ENCODE results near the gene ATP23.

The ATP23 gene

DNA sequence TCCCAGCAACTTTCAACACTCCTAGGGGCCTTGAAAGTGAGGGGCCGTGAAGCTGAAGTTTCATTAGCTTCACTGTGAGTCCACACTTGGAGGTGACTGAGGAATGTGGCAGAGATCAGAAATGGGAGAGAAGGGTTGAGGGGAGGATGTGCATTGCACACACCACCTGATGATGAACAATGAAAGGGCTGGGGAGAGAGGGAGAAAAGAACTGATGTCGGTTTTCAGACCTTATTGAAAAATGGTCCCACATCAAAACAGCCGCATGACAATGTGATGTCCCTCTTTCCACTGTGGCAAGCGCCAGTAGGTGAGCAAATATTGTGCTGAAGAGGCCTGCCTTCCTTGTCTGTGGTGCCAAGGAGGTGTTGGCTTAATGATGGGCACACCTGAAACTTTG is 32.3 kb upstream of the ATP23 start:
- DNase-seq (ENCODE audit: low spot score) = no peak

GRCh38 chr12:57909611-57910010 is 31.8 kb upstream of the ATP23 start:
- DNase-seq (ENCODE audit: low spot score) = no peak

DNA sequence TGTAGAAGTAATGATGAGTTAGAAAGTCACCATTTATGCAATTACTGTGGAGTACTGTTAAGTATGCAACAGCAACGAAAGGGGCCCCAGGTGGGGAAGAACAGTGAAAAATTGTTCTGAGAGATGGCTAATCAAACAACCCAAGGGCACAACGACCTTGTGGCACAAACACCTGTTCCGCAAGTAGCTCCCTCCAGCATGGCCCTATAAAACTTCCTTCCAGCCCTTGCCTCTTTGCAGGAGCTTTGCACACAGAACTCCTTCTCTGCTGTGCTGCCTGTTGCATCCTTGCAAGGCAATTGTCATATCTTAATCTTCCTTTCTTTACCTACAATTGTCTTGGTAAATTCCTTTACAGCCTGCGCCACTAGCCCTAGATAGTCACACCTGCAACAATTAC is 23.2 kb upstream of the ATP23 start:
- no peak for DNase-seq (ENCODE audit: low spot score)

GRCh38 chr12:57927086-57927485 is 14.3 kb upstream of the ATP23 start:
- no peak for DNase-seq (ENCODE audit: low spot score)

DNA sequence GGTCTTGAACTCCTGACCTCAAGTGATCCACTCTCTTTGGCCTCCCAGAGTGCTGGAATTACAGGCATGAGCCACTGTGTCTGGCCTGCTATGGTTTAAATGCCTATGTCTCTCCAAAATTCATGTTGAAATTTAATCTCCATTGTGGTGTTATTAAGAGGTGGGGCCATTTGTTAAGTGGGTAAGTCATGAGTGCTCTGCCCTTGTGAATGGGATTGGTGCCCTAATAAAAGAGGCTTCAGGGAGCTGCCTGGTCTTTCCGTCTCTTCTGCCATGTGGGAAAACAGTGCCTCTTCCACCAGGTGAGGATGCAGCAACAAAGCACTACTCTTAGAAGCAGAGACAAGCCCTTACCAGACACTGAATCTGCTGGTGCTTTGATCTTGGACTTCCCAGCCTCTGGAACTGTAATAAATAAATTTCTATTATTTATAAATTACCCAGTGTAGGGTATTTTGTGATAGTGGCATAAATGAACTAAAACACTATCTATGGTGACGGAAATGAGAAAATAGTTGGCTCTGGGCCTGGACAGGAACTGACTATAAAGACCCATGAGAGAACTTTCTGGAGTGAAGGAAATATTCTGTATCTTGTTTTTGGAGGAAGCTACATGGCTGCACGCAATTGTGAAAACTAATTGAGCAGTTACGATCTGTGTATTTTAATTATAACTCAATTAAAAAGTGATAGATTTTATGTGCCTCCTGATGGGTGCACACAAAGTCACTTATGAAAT is 12.1 kb upstream of the ATP23 start:
- DNase-seq (ENCODE audit: low spot score) = peak; percentile 21

GRCh38 chr12:57934819-57935218 is 6.5 kb upstream of the ATP23 start:
- no peak for DNase-seq (ENCODE audit: low spot score)

DNA sequence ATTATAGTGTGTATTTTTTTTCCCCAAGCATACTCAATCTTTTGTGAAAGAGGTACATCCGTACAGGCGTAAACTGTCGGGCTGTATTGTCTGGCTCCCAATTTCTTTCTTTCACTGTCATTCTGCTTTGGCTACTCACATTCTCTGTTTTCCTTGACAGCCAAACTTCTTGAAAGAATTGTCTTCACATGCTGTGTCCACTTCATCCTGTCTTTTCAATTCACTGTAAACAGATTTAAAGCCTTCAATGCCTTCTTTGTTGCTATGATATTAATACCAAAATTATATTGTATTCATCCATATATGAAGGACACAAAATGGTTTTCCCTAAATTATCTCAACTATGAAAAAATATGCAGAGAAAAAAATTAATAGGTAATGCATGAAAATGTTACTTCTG is 6.0 kb upstream of the ATP23 start:
- no peak for DNase-seq (ENCODE audit: low spot score)

DNA sequence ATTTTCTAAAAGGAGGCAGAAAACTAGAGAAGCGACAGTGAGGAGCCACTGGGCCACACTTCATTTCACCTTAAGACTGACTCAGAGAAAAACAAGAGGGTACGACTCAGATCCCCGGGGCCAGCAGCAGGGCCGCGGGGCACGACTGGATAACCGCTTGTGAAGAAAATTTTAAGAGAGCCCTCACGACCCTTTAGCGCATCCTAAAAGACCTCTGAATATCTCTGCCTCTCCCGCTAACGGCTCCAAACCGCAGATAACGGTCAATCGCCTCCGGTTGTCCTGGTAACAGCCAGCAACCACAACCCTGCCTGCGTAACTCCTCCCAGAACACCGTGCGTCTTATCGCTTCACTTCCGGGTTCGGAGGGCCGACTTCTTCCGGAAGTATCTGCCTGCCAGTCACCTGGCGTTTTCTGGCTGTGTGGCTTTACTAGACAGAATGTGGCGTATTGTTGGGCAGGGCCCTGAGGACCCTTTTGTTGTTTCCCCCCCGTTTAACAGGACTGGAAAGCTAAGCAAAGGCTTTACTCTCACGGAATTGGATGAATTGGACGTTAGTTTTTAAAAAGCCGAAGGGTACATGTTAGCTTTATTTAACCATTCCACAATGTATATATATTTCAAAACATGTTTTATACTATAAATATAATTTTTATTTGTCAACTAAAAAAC is 5.4 kb upstream of the ATP23 start:
- peak; percentile 76 for DNase-seq (ENCODE audit: low spot score)

GRCh38 chr12:57936513-57936883 is 4.9 kb upstream of the ATP23 start:
- no peak for DNase-seq (ENCODE audit: low spot score)

- no peak for DNase-seq (ENCODE audit: low spot score)
These were observed 2.1 kb upstream of the ATP23 start for GRCh38 chr12:57939291-57939690.

- no peak for DNase-seq (ENCODE audit: low spot score)
These were observed 1.1 kb upstream of the ATP23 start for GRCh38 chr12:57940052-57940914.

GRCh38 chr12:57940915-57941164 is 527 bp upstream of the ATP23 start:
- no peak for DNase-seq (ENCODE audit: low spot score)

DNA sequence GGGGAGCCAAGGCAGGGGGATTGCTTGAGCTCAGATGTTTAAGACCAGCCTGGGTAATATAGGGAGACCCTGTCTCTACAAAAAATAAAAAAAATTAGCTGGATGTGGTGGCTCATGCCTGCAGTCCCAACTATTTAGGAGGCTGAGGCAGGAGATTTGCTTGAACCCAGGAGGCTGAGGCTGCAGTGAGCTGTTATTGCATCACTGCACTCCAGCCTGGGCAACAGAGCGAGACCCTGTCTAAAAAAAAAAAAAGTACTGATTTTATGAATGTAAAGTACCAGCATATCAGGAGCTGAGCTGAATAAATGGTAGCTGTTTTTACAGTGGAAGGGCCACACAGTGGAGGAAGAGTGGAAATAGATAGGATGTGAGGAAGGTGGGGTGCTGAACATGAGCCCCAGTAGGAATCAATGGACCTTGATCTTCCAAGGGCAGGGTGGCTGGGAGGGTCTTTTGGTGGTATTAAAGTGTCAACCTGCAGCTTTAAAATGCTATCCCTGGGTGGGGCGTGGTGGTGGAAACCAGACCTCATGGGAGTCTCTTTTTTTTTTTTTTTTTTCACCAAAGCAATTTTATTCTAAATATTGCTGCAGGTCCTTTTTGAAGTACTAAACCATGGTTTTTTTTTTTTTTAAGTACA is 2.2 kb downstream of the ATP23 start:
- DNase-seq (ENCODE audit: low spot score) = no peak

GRCh38 chr12:57944313-57945023 is 3.1 kb downstream of the ATP23 start:
- DNase-seq (ENCODE audit: low spot score) = no peak

DNA sequence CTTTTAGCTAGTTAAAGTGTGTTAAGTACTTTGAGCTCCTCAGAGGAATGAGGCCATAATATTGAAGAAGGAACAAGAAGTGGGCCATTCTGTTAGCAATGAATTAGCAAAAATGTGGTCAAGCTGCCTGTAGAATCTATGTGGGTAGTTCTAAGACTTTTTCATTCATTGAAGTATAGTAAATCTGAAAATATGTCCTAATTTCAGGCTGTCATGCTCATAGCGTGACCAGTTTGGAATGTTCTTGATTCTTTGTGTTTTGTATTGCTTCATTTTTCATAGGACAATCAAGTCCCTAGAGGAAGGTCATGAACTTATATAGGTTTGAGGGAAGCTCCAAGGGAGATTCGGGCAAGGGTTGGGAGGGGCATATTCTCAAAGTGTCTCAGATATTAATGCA is 11.4 kb downstream of the ATP23 start:
- DNase-seq (ENCODE audit: low spot score) = no peak

DNA sequence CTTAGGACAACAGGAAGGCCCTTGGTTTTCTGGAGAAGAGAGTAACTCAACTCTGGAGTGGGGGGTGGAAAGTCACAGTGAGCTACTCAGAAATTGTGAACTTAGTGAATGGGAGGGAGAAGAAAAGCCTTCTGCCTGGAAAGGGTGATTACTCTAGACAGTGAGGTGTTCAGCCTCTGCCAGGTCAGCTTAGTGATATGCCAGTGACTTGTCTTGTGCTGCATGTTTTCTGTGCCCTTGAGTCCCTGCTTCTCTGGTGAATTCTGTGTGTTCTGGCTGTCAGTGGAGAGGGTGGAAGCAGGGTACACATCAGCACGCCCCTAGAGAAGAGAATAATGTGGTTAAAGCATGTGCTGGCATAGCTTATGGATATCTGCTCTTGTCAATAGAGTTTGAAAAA is 13.4 kb downstream of the ATP23 start:
- DNase-seq (ENCODE audit: low spot score) = no peak

DNA sequence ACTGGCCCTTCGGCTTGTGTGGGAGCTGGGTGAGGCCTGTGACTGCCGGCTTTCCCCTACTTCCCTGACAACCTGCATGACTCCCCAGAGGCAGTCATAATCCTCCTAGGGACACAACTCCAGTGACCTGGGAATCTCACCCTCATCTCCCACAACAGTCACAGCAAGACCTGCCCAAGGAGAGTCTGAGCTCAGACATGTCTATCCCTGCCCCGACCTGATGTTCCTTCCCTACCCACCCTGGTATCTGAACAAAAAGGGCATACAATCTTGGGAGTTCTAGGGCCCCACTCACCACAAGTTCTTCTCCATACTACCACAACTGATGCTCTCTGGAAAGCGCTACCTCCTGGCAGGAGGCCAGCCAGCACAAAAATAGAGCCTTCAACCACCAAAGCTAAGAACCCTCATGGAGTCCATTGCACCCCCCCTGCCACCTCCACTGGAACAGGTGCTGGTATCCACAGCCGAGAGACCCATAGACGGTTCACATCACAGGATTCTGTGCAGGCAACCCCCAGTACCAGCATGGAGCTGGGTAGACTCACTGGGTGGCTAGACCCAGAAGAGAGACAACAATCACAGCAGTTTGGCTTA is 16.8 kb downstream of the ATP23 start:
- no peak for DNase-seq (ENCODE audit: low spot score)

- DNase-seq (ENCODE audit: low spot score) = no peak
These were observed 23.1 kb downstream of the ATP23 start for GRCh38 chr12:57964421-57964820.

DNA sequence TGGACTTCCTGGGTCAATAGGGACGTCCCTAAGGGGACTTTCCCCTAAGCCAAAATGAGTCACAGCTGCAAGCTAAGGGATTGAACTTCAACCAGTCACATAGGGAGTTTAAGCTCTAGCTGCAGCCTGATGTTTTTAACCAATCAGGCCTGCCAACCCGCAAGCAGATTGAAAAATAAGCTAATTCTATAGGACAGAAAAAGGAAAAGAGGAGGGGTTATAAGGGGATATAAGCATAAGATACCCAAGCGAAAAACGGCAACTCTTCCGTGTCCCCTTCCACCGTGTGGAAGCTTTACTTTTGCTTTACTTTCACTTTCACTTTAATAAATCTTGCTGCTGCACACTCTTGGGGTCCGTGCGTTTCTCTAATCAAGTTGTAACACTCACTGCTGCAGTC is 24.4 kb downstream of the ATP23 start:
- no peak for DNase-seq (ENCODE audit: low spot score)

DNA sequence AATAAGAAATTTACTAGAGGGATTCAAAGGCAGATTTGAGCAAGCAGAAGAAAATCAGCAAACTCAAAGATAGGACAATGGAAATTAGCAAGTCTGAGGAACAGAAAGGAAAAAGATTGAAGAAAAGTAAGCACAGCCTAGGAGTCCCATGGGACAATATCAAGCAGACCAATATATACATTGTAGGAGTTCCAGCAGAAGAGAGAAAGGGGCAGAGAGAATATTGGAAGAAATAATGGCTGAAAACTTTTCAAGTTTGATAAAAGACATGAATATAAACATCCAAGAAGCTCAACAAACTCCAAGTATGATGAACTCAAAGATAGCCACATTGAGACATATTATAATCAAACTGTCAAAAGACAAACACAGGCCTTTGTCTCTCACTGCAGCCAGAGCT is 25.2 kb downstream of the ATP23 start:
- no peak for DNase-seq (ENCODE audit: low spot score)

DNA sequence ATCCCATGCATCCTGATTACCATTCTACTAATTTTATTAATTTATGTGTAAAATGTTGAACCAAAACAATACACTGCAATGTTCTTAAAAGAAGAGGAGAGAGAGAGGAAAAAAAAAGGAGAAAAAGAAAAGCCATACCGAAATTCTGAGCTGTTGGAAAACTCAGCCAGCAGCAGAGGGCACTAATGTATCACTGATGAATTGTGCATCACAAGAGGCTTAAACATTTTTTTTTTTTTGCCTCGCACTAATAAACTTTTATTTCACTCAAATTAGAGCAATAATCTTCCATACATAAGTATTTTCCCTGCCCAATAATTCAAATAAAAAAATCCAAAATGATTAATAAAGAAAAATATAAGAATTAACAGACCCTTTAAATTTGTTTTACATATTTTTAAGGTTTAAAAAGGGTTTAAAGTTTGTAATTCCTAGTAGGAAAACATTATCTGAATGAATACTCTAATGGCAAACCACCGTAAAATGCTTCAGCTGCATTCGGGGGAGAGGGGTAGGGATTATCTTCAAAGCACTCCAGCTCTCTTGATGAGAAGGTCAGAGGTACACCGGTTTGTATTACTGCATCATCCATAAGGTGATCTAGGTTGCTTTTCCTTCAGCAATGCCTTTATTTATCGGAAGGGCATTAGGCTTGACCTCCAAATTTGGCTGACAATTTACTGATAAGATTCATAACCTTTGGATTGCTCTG is 41.9 kb downstream of the ATP23 start:
- DNase-seq (ENCODE audit: low spot score) = peak; percentile 56

Measured in kidney capillary endothelial cell (primary cell).